GM03348 (cell line): Measurements from ENCODE around the gene WDR90.
A peak's percentile ranks its signal among the peaks of the same experiment; 100 is the strongest.
"Not testable (repeated sequence)": the region's sequence is repeated elsewhere in the genome, so short reads cannot be mapped to it uniquely, and the experiment has no call there.

Source experiments
- DNase-seq: peaks from one replicate; pipeline ENCODE4 v3.0.0; 2012; ENCODE audit warnings: low spot score

Gene WDR90

GRCh38 chr16:689175-689897 lies 40.2 kb downstream of the WDR90 start:
- no peak for DNase-seq

GRCh38 chr16:691242-691641 lies 42.1 kb downstream of the WDR90 start:
- DNase-seq: not testable (repeated sequence)

- DNase-seq: no peak
Observed at GRCh38 chr16:692356-693108, 43.4 kb downstream of the WDR90 start.

GRCh38 chr16:693364-693763 lies 44.2 kb downstream of the WDR90 start:
- DNase-seq: no peak

GRCh38 chr16:693766-694165 lies 44.6 kb downstream of the WDR90 start:
- no peak for DNase-seq

- DNase-seq: no peak
Observed at GRCh38 chr16:694187-694862, 45.2 kb downstream of the WDR90 start.

GRCh38 chr16:694863-695354 lies 45.7 kb downstream of the WDR90 start:
- no peak for DNase-seq

- no peak for DNase-seq
Observed at GRCh38 chr16:695355-696089, 46.4 kb downstream of the WDR90 start.

GRCh38 chr16:698911-699671 lies 49.9 kb downstream of the WDR90 start:
- DNase-seq: no peak

GRCh38 chr16:700684-701584 lies 51.8 kb downstream of the WDR90 start:
- DNase-seq: peak; percentile 65

GRCh38 chr16:702341-702740 lies 53.2 kb downstream of the WDR90 start:
- DNase-seq: no peak

GRCh38 chr16:703406-703805 lies 54.2 kb downstream of the WDR90 start:
- DNase-seq: no peak

GRCh38 chr16:704047-704446 lies 54.9 kb downstream of the WDR90 start:
- DNase-seq: no peak

- DNase-seq: no peak
Observed at GRCh38 chr16:704552-705380, 55.6 kb downstream of the WDR90 start.

GRCh38 chr16:705431-706188 lies 56.4 kb downstream of the WDR90 start, which contains the start of gene FBXL16:
TSS of gene FBXL16 (minus strand) at chr16:705801. CDS start at chr16:697405, 8,396 bp downstream.
- DNase-seq: peak; percentile 46

- no peak for DNase-seq
Observed at GRCh38 chr16:706189-707061, 57.3 kb downstream of the WDR90 start.

- DNase-seq: no peak
Observed at GRCh38 chr16:707062-707538, 57.9 kb downstream of the WDR90 start.
